Activated CD8-positive, alpha-beta memory T cell treated with anti-CD3 and anti-CD28 coated beads for 24 hours (primary cell): ENCODE results near the gene USP17L18.
"Not testable (repeated sequence)": the region's sequence is repeated elsewhere in the genome, so short reads cannot be mapped to it uniquely, and the experiment has no call there.

ENCODE experiments used
- DNase-seq: peaks from one replicate; pipeline ENCODE4 v3.0.0-alpha.2; 2020

USP17L18 gene, protein sequence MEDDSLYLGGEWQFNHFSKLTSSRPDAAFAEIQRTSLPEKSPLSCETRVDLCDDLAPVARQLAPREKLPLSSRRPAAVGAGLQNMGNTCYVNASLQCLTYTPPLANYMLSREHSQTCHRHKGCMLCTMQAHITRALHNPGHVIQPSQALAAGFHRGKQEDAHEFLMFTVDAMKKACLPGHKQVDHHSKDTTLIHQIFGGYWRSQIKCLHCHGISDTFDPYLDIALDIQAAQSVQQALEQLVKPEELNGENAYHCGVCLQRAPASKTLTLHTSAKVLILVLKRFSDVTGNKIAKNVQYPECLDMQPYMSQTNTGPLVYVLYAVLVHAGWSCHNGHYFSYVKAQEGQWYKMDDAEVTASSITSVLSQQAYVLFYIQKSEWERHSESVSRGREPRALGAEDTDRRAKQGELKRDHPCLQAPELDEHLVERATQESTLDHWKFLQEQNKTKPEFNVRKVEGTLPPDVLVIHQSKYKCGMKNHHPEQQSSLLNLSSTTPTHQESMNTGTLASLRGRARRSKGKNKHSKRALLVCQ

GRCh38 chr4:9247953-9248680, at the start of gene USP17L18:
Gene USP17L18, plus strand, starts transcription at chr4:9248630. Its CDS starts 0 bp downstream, at chr4:9248630.
- peak; percentile 55 for DNase-seq

DNA sequence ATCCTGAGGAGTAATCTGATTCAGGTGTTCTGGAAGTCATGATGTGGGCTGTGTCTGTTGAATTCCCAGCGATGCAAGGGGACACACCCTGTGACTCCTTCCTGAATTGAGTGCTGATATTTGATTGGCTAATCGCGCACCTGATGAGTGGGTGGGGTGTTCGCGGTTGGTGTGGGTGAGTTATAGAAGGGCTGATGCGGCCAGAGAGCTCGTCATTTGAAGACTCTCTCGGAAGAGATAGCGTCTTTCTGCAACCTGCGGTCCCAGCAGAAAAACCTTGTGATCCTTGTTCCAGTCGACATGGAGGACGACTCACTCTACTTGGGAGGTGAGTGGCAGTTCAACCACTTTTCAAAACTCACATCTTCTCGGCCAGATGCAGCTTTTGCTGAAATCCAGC, 38.1 kb upstream of the USP17L18 start, which contains the start of gene USP17L10:
TSS of gene USP17L10 (plus strand) at position 301 of the 400 bp plus-strand sequence. CDS start at position 301, 0 bp downstream.
- DNase-seq = not testable (repeated sequence)

- not testable (repeated sequence) for DNase-seq
Measured at GRCh38 chr4:9214701-9215100, 33.7 kb upstream of the USP17L18 start.

GRCh38 chr4:9215105-9215504, 33.3 kb upstream of the USP17L18 start, which contains the start of gene USP17L11:
Gene USP17L11, plus strand, starts transcription at chr4:9215405. Its CDS starts 0 bp downstream, at chr4:9215405.
- not testable (repeated sequence) for DNase-seq

GRCh38 chr4:9219852-9220251, 28.6 kb upstream of the USP17L18 start, which contains the start of gene USP17L12:
Gene USP17L12, plus strand, starts transcription at chr4:9220152. Its CDS starts 0 bp downstream, at chr4:9220152.
- not testable (repeated sequence) for DNase-seq

- not testable (repeated sequence) for DNase-seq
Measured at GRCh38 chr4:9224596-9224995, 23.8 kb upstream of the USP17L18 start, which contains the start of gene USP17L13. Gene USP17L13, plus strand, starts transcription at chr4:9224896. Its CDS starts 0 bp downstream, at chr4:9224896.

DNA sequence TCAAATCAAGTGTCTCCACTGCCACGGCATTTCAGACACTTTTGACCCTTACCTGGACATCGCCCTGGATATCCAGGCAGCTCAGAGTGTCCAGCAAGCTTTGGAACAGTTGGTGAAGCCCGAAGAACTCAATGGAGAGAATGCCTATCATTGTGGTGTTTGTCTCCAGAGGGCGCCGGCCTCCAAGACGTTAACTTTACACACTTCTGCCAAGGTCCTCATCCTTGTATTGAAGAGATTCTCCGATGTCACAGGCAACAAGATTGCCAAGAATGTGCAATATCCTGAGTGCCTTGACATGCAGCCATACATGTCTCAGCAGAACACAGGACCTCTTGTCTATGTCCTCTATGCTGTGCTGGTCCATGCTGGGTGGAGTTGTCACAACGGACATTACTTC, 18.2 kb upstream of the USP17L18 start:
- not testable (repeated sequence) for DNase-seq

DNA sequence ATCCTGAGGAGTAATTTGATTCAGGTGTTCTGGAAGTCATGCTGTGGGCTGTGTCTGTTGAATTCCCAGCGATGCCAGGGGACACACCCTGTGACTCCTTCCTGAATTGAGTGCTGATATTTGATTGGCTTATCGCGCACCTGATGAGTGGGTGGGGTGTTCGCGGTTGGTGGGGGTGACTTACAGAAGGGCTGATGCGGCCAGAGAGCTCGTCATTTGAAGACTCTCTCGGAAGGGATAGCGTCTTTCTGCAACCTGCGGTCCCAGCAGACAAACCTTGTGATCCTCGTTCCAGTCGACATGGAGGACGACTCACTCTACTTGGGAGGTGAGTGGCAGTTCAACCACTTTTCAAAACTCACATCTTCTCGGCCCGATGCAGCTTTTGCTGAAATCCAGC, 14.3 kb upstream of the USP17L18 start, which contains the start of gene USP17L15:
TSS of gene USP17L15 (plus strand) at position 301 of the 400 bp plus-strand sequence. CDS start at position 301, 0 bp downstream.
- DNase-seq = not testable (repeated sequence)

DNA sequence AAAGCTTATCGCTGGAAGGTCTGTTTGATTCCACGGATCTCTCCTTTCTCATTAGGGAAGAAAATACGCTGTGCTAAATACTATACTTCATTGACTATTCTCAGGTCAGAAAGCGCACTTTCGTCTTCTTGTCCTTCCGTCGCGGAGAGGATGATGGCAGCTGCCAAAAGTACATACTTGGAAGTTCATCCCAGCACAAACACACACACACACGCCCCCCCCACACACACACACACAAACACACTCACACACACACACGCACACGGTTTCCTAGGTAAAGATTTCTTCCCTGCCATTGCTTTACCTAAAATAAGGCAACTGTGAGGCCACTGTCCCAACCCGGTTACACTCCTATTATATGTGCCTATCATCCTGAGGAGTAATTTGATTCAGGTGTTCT, 10.0 kb upstream of the USP17L18 start:
- not testable (repeated sequence) for DNase-seq

GRCh38 chr4:9243579-9243978, 4.9 kb upstream of the USP17L18 start, which contains the start of gene USP17L17:
Gene USP17L17, plus strand, starts transcription at chr4:9243879. Its CDS starts 0 bp downstream, at chr4:9243879.
- not testable (repeated sequence) for DNase-seq

DNA sequence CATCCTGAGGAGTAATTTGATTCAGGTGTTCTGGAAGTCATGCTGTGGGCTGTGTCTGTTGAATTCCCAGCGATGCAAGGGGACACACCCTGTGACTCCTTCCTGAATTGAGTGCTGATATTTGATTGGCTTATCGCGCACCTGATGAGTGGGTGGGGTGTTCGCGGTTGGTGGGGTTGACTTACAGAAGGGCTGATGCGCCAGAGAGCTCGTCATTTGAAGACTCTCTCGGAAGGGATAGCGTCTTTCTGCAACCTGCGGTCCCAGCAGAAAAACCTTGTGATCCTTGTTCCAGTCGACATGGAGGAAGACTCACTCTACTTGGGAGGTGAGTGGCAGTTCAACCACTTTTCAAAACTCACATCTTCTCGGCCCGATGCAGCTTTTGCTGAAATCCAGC, 4.6 kb downstream of the USP17L18 start, which contains the start of gene USP17L19:
TSS of gene USP17L19 (plus strand) at position 301 of the 400 bp plus-strand sequence. CDS start at position 301, 0 bp downstream.
- DNase-seq = not testable (repeated sequence)

- not testable (repeated sequence) for DNase-seq
Measured at GRCh38 chr4:9257824-9258223, 9.4 kb downstream of the USP17L18 start, which contains the start of gene USP17L20. Gene USP17L20, plus strand, starts transcription at chr4:9258124. Its CDS starts 0 bp downstream, at chr4:9258124.

DNA sequence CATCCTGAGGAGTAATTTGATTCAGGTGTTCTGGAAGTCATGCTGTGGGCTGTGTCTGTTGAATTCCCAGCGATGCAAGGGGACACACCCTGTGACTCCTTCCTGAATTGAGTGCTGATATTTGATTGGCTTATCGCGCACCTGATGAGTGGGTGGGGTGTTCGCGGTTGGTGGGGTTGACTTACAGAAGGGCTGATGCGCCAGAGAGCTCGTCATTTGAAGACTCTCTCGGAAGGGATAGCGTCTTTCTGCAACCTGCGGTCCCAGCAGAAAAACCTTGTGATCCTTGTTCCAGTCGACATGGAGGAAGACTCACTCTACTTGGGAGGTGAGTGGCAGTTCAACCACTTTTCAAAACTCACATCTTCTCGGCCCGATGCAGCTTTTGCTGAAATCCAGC, 14.1 kb downstream of the USP17L18 start, which contains the start of gene USP17L21:
TSS of gene USP17L21 (plus strand) at position 301 of the 400 bp plus-strand sequence. CDS start at position 301, 0 bp downstream.
- not testable (repeated sequence) for DNase-seq

- DNase-seq = not testable (repeated sequence)
Measured at GRCh38 chr4:9267319-9267718, 18.9 kb downstream of the USP17L18 start, which contains the start of gene USP17L22. Gene USP17L22, plus strand, starts transcription at chr4:9267619. Its CDS starts 0 bp downstream, at chr4:9267619.

DNA sequence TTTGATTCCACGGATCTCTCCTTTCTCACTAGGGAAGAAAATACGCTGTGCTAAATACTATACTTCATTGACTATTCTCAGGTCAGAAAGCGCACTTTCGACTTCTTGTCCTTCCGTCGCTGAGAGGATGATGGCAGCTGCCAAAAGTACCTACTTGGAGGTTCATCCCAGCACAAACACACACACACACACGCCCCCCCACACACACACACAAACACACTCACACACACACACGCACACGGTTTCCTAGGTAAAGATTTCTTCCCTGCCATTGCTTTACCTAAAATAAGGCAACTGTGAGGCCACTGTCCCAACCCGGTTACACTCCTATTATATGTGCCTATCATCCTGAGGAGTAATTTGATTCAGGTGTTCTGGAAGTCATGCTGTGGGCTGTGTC, 23.3 kb downstream of the USP17L18 start:
- peak; percentile 61 for DNase-seq
